Jurkat, Clone E6-1 (cell line): Measurements from ENCODE around the gene PHYH.
"Not testable (repeated sequence)": the region's sequence is repeated elsewhere in the genome, so short reads cannot be mapped to it uniquely, and the experiment has no call there.

Source experiments
- DNase-seq: peaks from one replicate; pipeline ENCODE4 v3.0.0-alpha.2; 2011; ENCODE audit warnings: low read depth, low spot score
- H3K4me3 ChIP-seq: 2 replicates; pipeline ENCODE4 v1.5.1; 2011; ENCODE audit warnings: mild to moderate bottlenecking, low read length, control low read depth, moderate library complexity

Gene PHYH

DNA sequence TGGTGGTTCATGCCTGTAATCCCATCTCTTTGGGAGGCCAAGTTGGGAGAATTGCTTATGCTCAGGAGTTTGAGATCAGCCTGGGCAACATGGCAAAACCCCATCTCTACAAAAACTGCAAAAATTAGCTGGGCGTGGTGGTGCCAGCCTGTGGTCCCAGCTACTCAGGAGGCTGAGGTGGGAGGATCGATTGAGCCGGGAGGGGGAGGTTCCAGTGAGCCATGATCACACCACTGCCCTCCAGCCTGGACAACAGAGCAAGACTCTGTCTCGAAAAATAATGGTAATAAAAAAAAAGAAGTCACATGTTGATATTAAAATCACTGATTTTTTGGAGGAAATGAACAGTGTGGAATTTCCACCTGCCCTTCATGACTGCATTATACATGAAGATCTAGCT lies 15.8 kb downstream of the PHYH start:
- no peak overlapping the region for H3K4me3 ChIP-seq
- DNase-seq: no peak

- DNase-seq, H3K4me3 ChIP-seq: not testable (repeated sequence)
These were observed 17.5 kb downstream of the PHYH start for GRCh38 chr10:13282348-13282747.

DNA sequence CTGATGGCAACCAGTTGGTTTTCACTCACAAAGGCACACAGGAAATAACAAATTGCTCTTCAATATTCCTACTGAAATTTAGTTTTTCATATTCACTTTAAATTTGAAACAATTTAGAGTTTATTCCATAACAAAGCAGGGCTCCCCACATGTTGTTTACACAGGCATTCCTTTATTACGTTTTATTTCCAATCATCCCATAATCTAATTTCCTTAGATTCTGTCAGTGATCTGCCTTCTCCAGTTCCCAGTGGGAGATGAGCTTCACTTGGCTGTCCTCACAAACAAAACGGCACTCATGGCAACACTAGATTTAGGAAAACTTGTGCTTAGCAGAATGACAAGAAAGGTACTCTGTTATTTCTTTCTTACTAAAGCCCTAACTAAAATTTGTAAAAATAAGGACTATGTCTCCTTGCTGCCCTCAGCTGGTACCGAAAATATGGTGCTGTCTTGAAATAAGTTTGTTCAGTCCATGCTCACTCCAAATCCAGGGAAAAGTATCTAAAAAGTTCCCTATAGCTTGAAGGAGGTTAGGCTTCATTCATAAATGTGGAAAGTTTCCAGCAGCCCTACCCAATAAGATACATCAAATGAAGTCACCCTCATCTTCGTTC lies 23.0 kb downstream of the PHYH start:
- no peak overlapping the region for H3K4me3 ChIP-seq
- no peak for DNase-seq

GRCh38 chr10:13276146-13276545 lies 23.7 kb downstream of the PHYH start:
- H3K4me3 ChIP-seq, DNase-seq: not testable (repeated sequence)

DNA sequence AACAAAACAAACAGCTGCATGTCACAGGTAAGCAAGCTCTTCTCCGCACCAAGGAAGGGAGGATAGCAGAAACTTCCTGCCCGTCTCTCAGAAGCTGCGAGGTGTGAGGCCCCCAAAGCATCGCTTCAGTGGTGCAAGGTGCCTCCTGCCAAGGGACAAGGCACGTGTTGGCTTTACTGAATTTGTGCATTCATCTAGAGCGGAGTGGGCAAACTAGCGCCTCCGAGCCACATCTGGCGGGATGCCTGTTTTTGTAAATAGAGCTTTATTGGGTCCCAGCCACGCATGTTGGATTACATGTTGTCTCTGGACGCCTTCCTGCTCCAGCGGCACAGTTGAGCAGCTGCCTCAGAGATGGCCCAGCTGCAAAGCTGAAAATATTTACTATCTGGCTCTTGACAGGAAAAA lies 27.7 kb downstream of the PHYH start:
- no peak for DNase-seq
- no peak overlapping the region for H3K4me3 ChIP-seq

- DNase-seq: no peak
- H3K4me3 ChIP-seq: no peak overlapping the region
These were observed 28.2 kb downstream of the PHYH start for GRCh38 chr10:13271552-13272163.

- no peak for DNase-seq
- H3K4me3 ChIP-seq: no peak overlapping the region
These were observed 28.9 kb downstream of the PHYH start for GRCh38 chr10:13270877-13271551.

DNA sequence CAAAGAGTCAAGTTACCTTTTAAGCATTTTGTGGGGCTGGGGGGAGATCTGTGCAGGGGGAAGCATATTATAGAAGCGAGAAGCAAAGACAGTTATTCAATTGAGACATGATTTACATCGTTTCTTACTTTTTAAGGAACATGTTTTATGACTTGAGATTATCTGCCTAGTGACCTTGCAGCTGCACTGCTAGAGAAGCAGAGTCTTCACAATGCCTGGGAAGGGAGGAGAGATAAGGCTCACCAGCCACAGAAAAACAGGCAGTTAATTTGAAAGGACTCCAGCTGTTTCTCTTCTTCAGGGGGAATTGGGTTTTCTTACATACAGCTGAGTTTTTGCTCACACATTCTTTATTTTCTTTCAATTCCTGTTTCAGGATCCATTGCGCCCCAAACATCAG lies 31.0 kb downstream of the PHYH start:
- no peak overlapping the region for H3K4me3 ChIP-seq
- DNase-seq: no peak

DNA sequence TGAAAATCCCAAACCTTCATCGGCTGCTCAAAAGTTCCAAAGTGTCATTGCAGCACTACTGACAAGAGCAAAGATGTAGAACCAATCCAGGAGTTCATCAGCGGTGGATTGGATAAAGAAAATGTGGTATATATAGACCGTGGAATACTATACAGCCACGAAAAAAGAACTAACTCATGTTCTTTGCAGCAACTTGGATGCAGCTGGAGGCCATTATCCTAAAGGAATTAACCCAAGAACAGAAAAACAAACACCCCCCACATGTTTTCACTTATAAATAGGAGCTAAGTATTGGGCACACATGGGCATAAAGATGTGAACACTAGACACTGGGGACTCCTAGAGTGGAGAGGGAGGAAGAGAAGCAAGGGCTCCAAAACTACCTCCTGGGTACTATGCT lies 31.6 kb downstream of the PHYH start:
- DNase-seq: no peak
- no peak overlapping the region for H3K4me3 ChIP-seq

- H3K4me3 ChIP-seq: no peak overlapping the region
- no peak for DNase-seq
These were observed 36.3 kb downstream of the PHYH start for GRCh38 chr10:13263591-13263990.

GRCh38 chr10:13262433-13262832 lies 37.4 kb downstream of the PHYH start:
- no peak overlapping the region for H3K4me3 ChIP-seq
- no peak for DNase-seq

DNA sequence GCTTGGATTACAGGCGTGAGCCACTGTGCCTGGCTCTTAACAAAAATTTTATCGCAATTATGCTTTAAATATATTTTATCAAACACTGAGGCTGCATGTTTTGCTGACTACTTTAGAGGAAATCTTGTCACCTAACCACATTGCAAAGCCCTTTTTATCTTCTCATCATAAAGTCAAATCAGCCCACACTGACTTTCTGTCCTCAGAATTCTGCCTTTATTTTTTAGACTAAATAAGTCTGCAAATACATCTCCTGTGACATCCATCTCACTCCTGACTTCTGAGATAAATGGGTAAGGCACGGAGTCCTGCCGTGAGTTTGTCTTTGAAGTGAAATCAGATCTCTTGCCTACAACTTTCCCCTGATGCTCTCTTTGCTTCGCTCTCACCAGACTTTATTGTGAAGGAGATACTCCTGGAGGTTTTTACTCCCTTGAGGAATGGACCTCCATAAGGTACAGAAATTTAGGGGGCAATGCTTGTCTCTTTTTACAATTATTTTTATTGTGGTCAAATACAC lies 42.2 kb downstream of the PHYH start:
- peak; percentile 56 for DNase-seq
- no peak overlapping the region for H3K4me3 ChIP-seq

DNA sequence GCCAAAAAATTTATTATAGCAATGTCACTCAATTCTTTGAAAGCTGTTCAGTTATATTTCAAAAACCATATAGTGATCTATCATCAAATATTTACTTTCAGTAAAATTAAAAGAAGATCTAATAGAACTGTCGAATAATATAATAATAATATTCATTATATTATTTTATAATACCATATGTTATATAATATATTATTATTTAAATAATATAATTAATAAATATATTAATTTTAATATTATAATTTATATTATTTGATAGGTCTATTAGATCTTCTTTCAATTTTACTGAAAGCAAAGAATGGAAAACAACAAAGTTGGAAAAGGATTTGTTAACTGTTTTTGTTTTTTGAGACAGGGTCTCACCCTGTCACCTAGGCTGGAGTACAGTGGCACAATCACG lies 43.2 kb downstream of the PHYH start:
- H3K4me3 ChIP-seq: no peak overlapping the region
- DNase-seq: no peak

DNA sequence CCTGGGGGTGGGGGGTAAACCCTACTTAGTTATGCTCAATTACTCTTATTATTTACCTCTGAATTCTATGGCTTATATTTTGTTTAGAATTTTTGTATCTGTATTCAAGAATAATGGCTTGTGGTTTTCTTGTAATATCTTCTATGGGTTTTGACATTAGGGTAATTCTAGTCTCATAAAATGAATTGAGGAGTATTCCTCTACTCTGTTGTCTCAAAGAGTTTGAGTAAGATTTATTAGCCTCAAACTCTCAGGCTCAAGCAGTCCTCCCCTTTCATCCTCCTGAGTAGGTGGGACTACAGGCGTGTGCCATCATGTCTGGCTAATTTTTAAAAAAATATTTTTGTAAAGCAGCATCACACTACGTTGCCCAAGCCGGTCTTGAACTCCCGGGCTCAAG lies 46.1 kb downstream of the PHYH start:
- no peak overlapping the region for H3K4me3 ChIP-seq
- DNase-seq: no peak

- DNase-seq: no peak
- no peak overlapping the region for H3K4me3 ChIP-seq
These were observed 52.1 kb downstream of the PHYH start for GRCh38 chr10:13247784-13248183.

DNA sequence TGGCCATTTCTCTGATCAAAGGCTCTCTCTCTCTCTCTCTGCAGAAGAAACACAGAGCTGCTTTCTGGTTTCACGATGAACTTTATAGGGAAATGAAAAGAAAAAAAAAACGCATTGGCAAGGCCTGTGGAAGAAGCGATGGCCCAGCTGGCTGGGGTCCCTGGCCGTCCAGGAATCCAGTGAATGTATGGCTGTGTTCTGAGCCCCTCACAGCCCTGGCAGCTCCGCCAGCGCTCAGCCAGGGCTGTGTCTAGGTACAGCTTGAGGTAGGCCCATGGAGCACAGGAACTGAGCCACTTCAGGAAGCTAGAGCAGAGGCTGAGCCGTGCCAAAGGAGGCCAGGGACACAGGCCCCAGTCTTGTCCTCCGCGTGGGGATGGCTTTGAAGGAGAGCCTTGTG lies 52.6 kb downstream of the PHYH start:
- H3K4me3 ChIP-seq: no peak overlapping the region
- no peak for DNase-seq

- DNase-seq, H3K4me3 ChIP-seq: not testable (repeated sequence)
These were observed 57.6 kb downstream of the PHYH start for GRCh38 chr10:13242260-13242659.

- no peak for DNase-seq
- H3K4me3 ChIP-seq: no peak overlapping the region
These were observed 58.3 kb downstream of the PHYH start for GRCh38 chr10:13241613-13242012.

DNA sequence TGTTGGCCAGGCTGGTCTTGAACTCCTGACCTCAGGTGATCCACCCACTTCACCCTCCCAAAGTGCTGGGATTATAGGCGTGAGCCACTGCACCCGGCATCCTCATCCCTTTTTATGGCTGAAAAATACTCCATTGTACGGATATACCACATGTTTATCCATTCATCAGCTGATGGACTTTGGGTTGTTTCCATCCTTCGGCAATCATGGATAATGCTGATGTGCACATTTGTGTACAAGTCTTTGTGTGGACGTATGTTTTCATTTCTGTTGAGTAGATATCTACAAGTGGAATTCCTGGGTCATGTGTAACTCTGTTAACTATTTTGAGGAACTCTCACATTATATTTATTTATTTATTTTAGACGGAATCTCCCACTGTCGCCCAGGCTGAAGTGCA lies 59.9 kb downstream of the PHYH start:
- no peak for DNase-seq
- H3K4me3 ChIP-seq: no peak overlapping the region

GRCh38 chr10:13238271-13239077 lies 61.4 kb downstream of the PHYH start:
- H3K4me3 ChIP-seq: no peak overlapping the region
- no peak for DNase-seq
